Measurements from ENCODE around the gene PACSIN1.

Gene PACSIN1

GRCh38 chr6:34489207-34489805 is 23.4 kb downstream of the PACSIN1 start:
- no peaks in the 10 kb centered on the region for H3K36me3 ChIP-seq (ENCODE audit: insufficient read depth, low read length)
- no peaks in the 10 kb centered on the region for H3K9me3 ChIP-seq (replicated peaks; ENCODE audit: low read length)
- peaks cover 9% of the 10 kb centered on the region for H3K4me1 ChIP-seq (ENCODE audit: control insufficient read depth, insufficient read depth, low read length)
- no peak overlapping the region for H3K9ac ChIP-seq (ENCODE audit: low read depth, low read length)
- H3K4me2 ChIP-seq (ENCODE audit: low read length): no peak overlapping the region
- H3K27me3 ChIP-seq (ENCODE audit: control insufficient read depth, insufficient read depth, low read length): peaks cover 9% of the 10 kb centered on the region
- no peak overlapping the region for H3K4me3 ChIP-seq (ENCODE audit: low read length)

- Histone ChIP-seq H3K27me3 (ENCODE audit: control insufficient read depth, insufficient read depth, low read length) (peaks cover 16% of the 10 kb centered on the region), H3K4me2 (ENCODE audit: low read length) (peak overlapping the region; percentile 63), H3K4me3 (ENCODE audit: low read length) (peak overlapping the region; percentile 48), H3K4me1 (ENCODE audit: control insufficient read depth, insufficient read depth, low read length) (peaks cover 9% of the 10 kb centered on the region), H3K9ac (ENCODE audit: low read depth, low read length) (no peak overlapping the region), H3K9me3 (replicated peaks; ENCODE audit: low read length) (no peaks in the 10 kb centered on the region), H3K36me3 (ENCODE audit: insufficient read depth, low read length) (no peaks in the 10 kb centered on the region)
Observed at GRCh38 chr6:34490390-34491090, 24.7 kb downstream of the PACSIN1 start.

- Histone ChIP-seq H3K4me3 (ENCODE audit: low read length) (peak overlapping the region; percentile 48), H3K9ac (ENCODE audit: low read depth, low read length) (no peak overlapping the region), H3K36me3 (ENCODE audit: insufficient read depth, low read length) (no peaks in the 10 kb centered on the region), H3K9me3 (replicated peaks; ENCODE audit: low read length) (no peaks in the 10 kb centered on the region), H3K4me1 (ENCODE audit: control insufficient read depth, insufficient read depth, low read length) (peaks cover 9% of the 10 kb centered on the region), H3K27me3 (ENCODE audit: control insufficient read depth, insufficient read depth, low read length) (peaks cover 21% of the 10 kb centered on the region), H3K4me2 (ENCODE audit: low read length) (peak overlapping the region; percentile 63)
Observed at GRCh38 chr6:34491091-34491430, 25.2 kb downstream of the PACSIN1 start.

GRCh38 chr6:34493344-34493743 is 27.5 kb downstream of the PACSIN1 start:
- Histone ChIP-seq H3K36me3 (ENCODE audit: insufficient read depth, low read length) (no peaks in the 10 kb centered on the region), H3K4me1 (ENCODE audit: control insufficient read depth, insufficient read depth, low read length) (peaks cover 9% of the 10 kb centered on the region), H3K27me3 (ENCODE audit: control insufficient read depth, insufficient read depth, low read length) (peaks cover 33% of the 10 kb centered on the region), H3K9ac (ENCODE audit: low read depth, low read length) (no peak overlapping the region), H3K9me3 (replicated peaks; ENCODE audit: low read length) (no peaks in the 10 kb centered on the region), H3K4me3 (ENCODE audit: low read length) (no peak overlapping the region), H3K4me2 (ENCODE audit: low read length) (no peak overlapping the region)

GRCh38 chr6:34494973-34495372 is 29.1 kb downstream of the PACSIN1 start:
- Histone ChIP-seq H3K36me3 (ENCODE audit: insufficient read depth, low read length) (no peaks in the 10 kb centered on the region), H3K4me3 (ENCODE audit: low read length) (no peak overlapping the region), H3K9me3 (replicated peaks; ENCODE audit: low read length) (no peaks in the 10 kb centered on the region), H3K9ac (ENCODE audit: low read depth, low read length) (no peak overlapping the region), H3K4me1 (ENCODE audit: control insufficient read depth, insufficient read depth, low read length) (peaks cover 9% of the 10 kb centered on the region), H3K4me2 (ENCODE audit: low read length) (no peak overlapping the region), H3K27me3 (ENCODE audit: control insufficient read depth, insufficient read depth, low read length) (peaks cover 33% of the 10 kb centered on the region)

- H3K4me1 ChIP-seq (ENCODE audit: control insufficient read depth, insufficient read depth, low read length): peaks cover under 1% of the 10 kb centered on the region
- H3K27me3 ChIP-seq (ENCODE audit: control insufficient read depth, insufficient read depth, low read length): peaks cover 39% of the 10 kb centered on the region
- no peak overlapping the region for H3K4me3 ChIP-seq (ENCODE audit: low read length)
- no peak overlapping the region for H3K4me2 ChIP-seq (ENCODE audit: low read length)
- no peak overlapping the region for H3K9ac ChIP-seq (ENCODE audit: low read depth, low read length)
- no peaks in the 10 kb centered on the region for H3K36me3 ChIP-seq (ENCODE audit: insufficient read depth, low read length)
- H3K9me3 ChIP-seq (replicated peaks; ENCODE audit: low read length): no peaks in the 10 kb centered on the region
Observed at GRCh38 chr6:34496103-34496685, 30.3 kb downstream of the PACSIN1 start.

- H3K9ac ChIP-seq (ENCODE audit: low read depth, low read length): no peak overlapping the region
- no peak overlapping the region for H3K4me3 ChIP-seq (ENCODE audit: low read length)
- no peak overlapping the region for H3K4me2 ChIP-seq (ENCODE audit: low read length)
- no peaks in the 10 kb centered on the region for H3K36me3 ChIP-seq (ENCODE audit: insufficient read depth, low read length)
- H3K27me3 ChIP-seq (ENCODE audit: control insufficient read depth, insufficient read depth, low read length): peaks cover 42% of the 10 kb centered on the region
- H3K9me3 ChIP-seq (replicated peaks; ENCODE audit: low read length): no peaks in the 10 kb centered on the region
- H3K4me1 ChIP-seq (ENCODE audit: control insufficient read depth, insufficient read depth, low read length): no peaks in the 10 kb centered on the region
Observed at GRCh38 chr6:34497411-34497810, 31.5 kb downstream of the PACSIN1 start.

- Histone ChIP-seq H3K4me2 (ENCODE audit: low read length) (no peak overlapping the region), H3K9me3 (replicated peaks; ENCODE audit: low read length) (no peaks in the 10 kb centered on the region), H3K9ac (ENCODE audit: low read depth, low read length) (no peak overlapping the region)
Observed at GRCh38 chr6:34506718-34507117, 40.8 kb downstream of the PACSIN1 start.

GRCh38 chr6:34508425-34508824 is 42.5 kb downstream of the PACSIN1 start:
- Histone ChIP-seq H3K27me3 (ENCODE audit: control insufficient read depth, insufficient read depth, low read length) (peaks cover 16% of the 10 kb centered on the region), H3K4me2 (ENCODE audit: low read length) (no peak overlapping the region), H3K4me1 (ENCODE audit: control insufficient read depth, insufficient read depth, low read length) (no peaks in the 10 kb centered on the region), H3K9ac (ENCODE audit: low read depth, low read length) (no peak overlapping the region), H3K4me3 (ENCODE audit: low read length) (no peak overlapping the region), H3K9me3 (replicated peaks; ENCODE audit: low read length) (no peaks in the 10 kb centered on the region), H3K36me3 (ENCODE audit: insufficient read depth, low read length) (no peaks in the 10 kb centered on the region)

More at GRCh38 chr6:34506718-34507117, 40.8 kb downstream of the PACSIN1 start:
- Histone ChIP-seq H3K36me3 (ENCODE audit: insufficient read depth, low read length) (no peaks in the 10 kb centered on the region), H3K27me3 (ENCODE audit: control insufficient read depth, insufficient read depth, low read length) (peaks cover 11% of the 10 kb centered on the region), H3K4me1 (ENCODE audit: control insufficient read depth, insufficient read depth, low read length) (no peaks in the 10 kb centered on the region), H3K4me3 (ENCODE audit: low read length) (no peak overlapping the region)

- Histone ChIP-seq H3K36me3 (ENCODE audit: insufficient read depth, low read length) (no peaks in the 10 kb centered on the region), H3K4me1 (ENCODE audit: control insufficient read depth, insufficient read depth, low read length) (no peaks in the 10 kb centered on the region), H3K9me3 (replicated peaks; ENCODE audit: low read length) (no peaks in the 10 kb centered on the region), H3K9ac (ENCODE audit: low read depth, low read length) (no peak overlapping the region), H3K4me2 (ENCODE audit: low read length) (no peak overlapping the region), H3K4me3 (ENCODE audit: low read length) (no peak overlapping the region), H3K27me3 (ENCODE audit: control insufficient read depth, insufficient read depth, low read length) (peaks cover 28% of the 10 kb centered on the region)
Observed at GRCh38 chr6:34509782-34510181, 43.9 kb downstream of the PACSIN1 start.

- Histone ChIP-seq H3K27me3 (ENCODE audit: control insufficient read depth, insufficient read depth, low read length) (peaks cover 34% of the 10 kb centered on the region), H3K4me3 (ENCODE audit: low read length) (no peak overlapping the region), H3K9ac (ENCODE audit: low read depth, low read length) (no peak overlapping the region), H3K9me3 (replicated peaks; ENCODE audit: low read length) (no peaks in the 10 kb centered on the region), H3K36me3 (ENCODE audit: insufficient read depth, low read length) (no peaks in the 10 kb centered on the region), H3K4me2 (ENCODE audit: low read length) (no peak overlapping the region), H3K4me1 (ENCODE audit: control insufficient read depth, insufficient read depth, low read length) (no peaks in the 10 kb centered on the region)
Observed at GRCh38 chr6:34510299-34510698, 44.4 kb downstream of the PACSIN1 start.
